ENCODE data around the gene SPESP1.

Gene SPESP1

DNA sequence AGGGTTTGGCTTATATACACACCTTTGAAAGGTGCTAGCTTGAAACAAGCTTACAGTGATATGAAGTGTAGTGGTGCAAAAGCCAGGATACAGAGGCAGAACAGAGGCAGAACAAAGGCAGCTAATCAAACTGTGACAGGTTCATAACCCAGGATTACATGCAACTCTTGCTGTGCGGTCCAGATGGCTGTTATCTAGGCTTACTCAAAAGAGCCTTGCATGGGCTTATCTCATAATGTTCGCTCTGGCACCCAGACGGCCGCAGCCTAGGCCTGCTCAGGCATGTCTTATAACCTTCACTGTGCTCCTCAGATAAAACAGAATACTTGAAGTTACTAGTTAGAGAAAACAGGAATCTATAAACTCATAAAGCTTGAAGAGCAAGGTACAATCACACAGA is 61.4 kb downstream of the SPESP1 start:
- no peak for DNase-seq (ENCODE audit: low read depth)

DNA sequence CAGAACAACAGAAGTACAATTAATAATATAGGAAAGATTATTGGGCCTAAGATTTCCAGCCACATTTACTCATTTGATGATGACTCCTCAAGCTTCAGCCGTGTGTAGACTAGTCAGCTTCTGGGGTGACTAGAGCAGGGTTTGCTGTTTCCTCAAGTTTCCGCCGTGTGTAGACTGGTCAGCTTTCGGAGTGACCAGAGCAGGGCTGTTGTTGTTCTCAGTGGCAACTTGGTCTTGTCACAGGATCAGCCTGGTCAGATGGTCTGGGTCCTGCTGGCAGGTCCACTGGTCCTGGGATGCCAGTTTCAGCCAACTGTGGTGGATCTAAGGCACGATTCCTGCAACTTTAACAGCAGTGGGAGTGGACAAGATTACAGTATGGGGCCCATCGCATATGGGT is 62.4 kb downstream of the SPESP1 start:
- no peak for DNase-seq (ENCODE audit: low read depth)

DNA sequence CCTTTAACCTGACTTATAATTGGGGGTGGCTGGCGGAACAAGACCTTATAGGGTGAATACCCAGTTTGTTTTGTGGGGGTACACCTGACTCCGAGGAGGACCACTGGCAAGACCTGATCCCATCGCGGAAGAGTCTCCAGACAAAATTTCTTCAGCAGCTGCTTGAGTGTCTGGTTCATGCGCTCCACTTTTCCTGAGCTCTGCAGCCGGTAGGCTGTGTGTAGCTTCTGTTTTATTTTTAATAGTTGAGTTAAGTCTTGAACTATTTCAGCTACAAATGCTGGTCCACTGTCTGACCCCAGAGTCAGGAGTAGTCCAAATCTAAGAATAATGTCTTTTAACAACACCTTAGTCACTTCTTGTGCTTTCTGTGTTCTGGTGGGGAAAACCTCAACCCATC is 63.0 kb downstream of the SPESP1 start:
- DNase-seq (ENCODE audit: low read depth), result no peak

DNA sequence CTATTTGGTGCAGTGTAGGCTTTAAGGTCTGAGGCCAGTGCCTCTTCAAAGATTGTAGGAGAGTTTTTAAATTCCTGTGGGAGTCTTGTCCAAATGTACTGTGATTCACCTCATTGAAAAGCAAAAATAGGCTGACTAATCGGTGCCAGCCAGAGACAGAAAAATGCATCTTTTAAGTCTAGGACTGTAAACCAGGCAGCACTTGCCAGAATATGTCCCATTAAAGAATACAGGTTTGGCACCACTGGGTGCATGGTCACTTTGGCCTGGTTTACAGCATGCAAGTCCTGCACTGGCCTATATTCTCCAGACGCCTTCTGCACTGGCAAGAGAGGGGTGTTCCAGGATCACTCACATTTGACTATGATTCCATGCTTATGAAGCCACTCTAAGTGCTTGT is 63.8 kb downstream of the SPESP1 start:
- no peak for DNase-seq (ENCODE audit: low read depth)

DNA sequence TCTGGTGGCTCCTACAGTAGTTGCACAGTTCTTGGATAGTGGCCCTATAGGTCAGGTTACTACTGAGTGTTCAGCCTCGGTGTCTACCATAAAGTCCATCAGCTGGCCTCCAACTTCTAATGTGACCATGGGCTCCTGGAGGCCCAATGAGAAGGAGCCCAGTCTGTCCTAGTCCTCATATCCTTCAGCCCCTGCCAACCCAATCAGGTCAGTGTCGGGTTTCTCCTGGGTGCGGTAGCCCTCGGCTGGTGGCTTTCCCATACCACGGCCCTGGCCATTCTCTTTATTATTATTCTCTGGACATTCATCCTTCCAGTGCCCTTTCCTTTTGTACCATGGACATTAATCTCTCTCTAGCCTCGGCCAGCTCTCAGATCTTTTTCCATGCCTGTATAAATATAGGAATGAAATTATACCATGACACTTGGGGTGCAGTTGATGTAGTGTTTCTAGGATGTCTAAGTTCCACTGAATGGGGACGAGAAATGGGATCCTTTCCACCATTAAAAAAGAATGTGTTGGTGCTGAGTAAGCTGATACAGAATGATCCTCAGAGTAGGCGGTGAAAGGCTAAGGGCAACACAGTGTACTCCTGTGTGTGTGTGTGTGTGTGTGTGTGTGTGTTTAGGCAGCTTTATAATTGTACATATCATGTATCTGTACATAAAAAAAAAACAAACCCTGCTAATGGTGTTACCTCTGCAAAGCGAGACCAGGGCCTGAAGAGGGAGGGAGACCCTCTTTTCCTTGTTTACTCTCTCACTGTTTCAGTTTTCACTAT is 64.8 kb downstream of the SPESP1 start:
- no peak for DNase-seq (ENCODE audit: low read depth)

Measured in activated T-helper 1 cell treated with Interleukin-2 at 50 U/mL for 16 hours (primary cell).